ENCODE results near the gene PSMB3. TPM values are rescaled to one million over a fixed set of nuclear protein-coding genes. Genes with fewer than 3 reads are reported as not detected.

Gene PSMB3
- polyA plus RNA-seq, 1 donor (not counting 4 experiments of a cell fraction or from before 2014, with no cell fraction given), result 294 TPM

- TF ChIP-seq CTCF (optimal IDR thresholded peaks at IDR 0.05 in 1 of 3, IDR thresholded peaks at IDR 0.05 in 1 of 3, conservative IDR thresholded peaks at IDR 0.05 in 1 of 3; ENCODE audit: extremely low read depth in 1 of 3, insufficient read depth in 2 of 3, low read length in 3 of 3), result no peak
- TF ChIP-seq EZH2 (IDR thresholded peaks at IDR 0.05; ENCODE audit: low read length), result no peak
- H3K9me3 ChIP-seq (ENCODE audit: control insufficient read depth, low read depth, low read length), result no peaks in the 10 kb centered on the region
- peaks cover 23% of the 10 kb centered on the region for H3K4me1 ChIP-seq (ENCODE audit: control insufficient read depth, extremely low read depth, insufficient read depth, low read length)
- no peak overlapping the region for H3K27ac ChIP-seq (ENCODE audit: control insufficient read depth, insufficient read depth, low read length)
- no peak overlapping the region for H3K9ac ChIP-seq (ENCODE audit: control insufficient read depth, extremely low read depth, insufficient read depth, low read length)
- H4K20me1 ChIP-seq (ENCODE audit: control insufficient read depth, extremely low read depth, insufficient read depth, low read length), result peaks cover 6% of the 10 kb centered on the region
- H3K36me3 ChIP-seq (ENCODE audit: control insufficient read depth in 2 of 2, extremely low read depth in 1 of 2, insufficient read depth in 2 of 2, low read length in 2 of 2), result peaks cover 3 to 6% of the 10 kb centered on the region in 2 experiments
- peaks cover 7% of the 10 kb centered on the region for H3K9me1 ChIP-seq (ENCODE audit: control insufficient read depth, extremely low read depth, insufficient read depth, low read length)
- no peak overlapping the region for H2AFZ ChIP-seq (ENCODE audit: control insufficient read depth, low read length)
- no peak for DNase-seq (ENCODE audit: low read depth, low spot score)
- no peak overlapping the region for H3K4me3 ChIP-seq (ENCODE audit: control insufficient read depth in 2 of 3, extremely low read depth in 1 of 3, insufficient read depth in 2 of 3, low read depth in 1 of 3, low read length in 3 of 3)
- H3K4me2 ChIP-seq (ENCODE audit: control insufficient read depth, extremely low read depth, insufficient read depth, low read depth, low read length), result no peak overlapping the region
- H3K79me2 ChIP-seq (ENCODE audit: control insufficient read depth, insufficient read depth, low read length), result peaks cover 64% of the 10 kb centered on the region
- dilution Hi-C loops (cut with MboI; ENCODE audit: extremely low pct_ligation_motif_present, low sequenced_read_pairs), result no loop called here
- no peaks in the 10 kb centered on the region for H3K27me3 ChIP-seq (ENCODE audit: control insufficient read depth, extremely low read depth, insufficient read depth, low read length)
- FAIRE-seq, result no peak
Observed at GRCh38 chr17:38743556-38744171, 8.9 kb upstream of the PSMB3 start.

- Histone ChIP-seq H4K20me1 (ENCODE audit: control insufficient read depth, extremely low read depth, insufficient read depth, low read length) (peaks cover 6% of the 10 kb centered on the region), H3K79me2 (ENCODE audit: control insufficient read depth, insufficient read depth, low read length) (peaks cover 64% of the 10 kb centered on the region), H3K4me2 (ENCODE audit: control insufficient read depth, extremely low read depth, insufficient read depth, low read depth, low read length) (no peak overlapping the region), H3K9me3 (ENCODE audit: control insufficient read depth, low read depth, low read length) (no peaks in the 10 kb centered on the region), H3K27ac (ENCODE audit: control insufficient read depth, insufficient read depth, low read length) (no peak overlapping the region), H3K9me1 (ENCODE audit: control insufficient read depth, extremely low read depth, insufficient read depth, low read length) (peaks cover 7% of the 10 kb centered on the region), H2AFZ (ENCODE audit: control insufficient read depth, low read length) (no peak overlapping the region), H3K9ac (ENCODE audit: control insufficient read depth, extremely low read depth, insufficient read depth, low read length) (no peak overlapping the region), H3K36me3 (ENCODE audit: control insufficient read depth in 2 of 2, extremely low read depth in 1 of 2, insufficient read depth in 2 of 2, low read length in 2 of 2) (no peaks in the 10 kb centered on the region), H3K4me3 (ENCODE audit: control insufficient read depth in 2 of 3, extremely low read depth in 1 of 3, insufficient read depth in 2 of 3, low read depth in 1 of 3, low read length in 3 of 3) (no peak overlapping the region), H3K27me3 (ENCODE audit: control insufficient read depth, extremely low read depth, insufficient read depth, low read length) (no peaks in the 10 kb centered on the region), H3K4me1 (ENCODE audit: control insufficient read depth, extremely low read depth, insufficient read depth, low read length) (peaks cover 35% of the 10 kb centered on the region)
- dilution Hi-C loops (cut with MboI; ENCODE audit: extremely low pct_ligation_motif_present, low sequenced_read_pairs), result no loop called here
- DNase-seq (ENCODE audit: low read depth, low spot score) (no peak), FAIRE-seq (no peak)
- no peak for TF ChIP-seq CTCF (optimal IDR thresholded peaks at IDR 0.05 in 1 of 3, IDR thresholded peaks at IDR 0.05 in 1 of 3, conservative IDR thresholded peaks at IDR 0.05 in 1 of 3; ENCODE audit: extremely low read depth in 1 of 3, insufficient read depth in 2 of 3, low read length in 3 of 3)
- no peak for TF ChIP-seq EZH2 (IDR thresholded peaks at IDR 0.05; ENCODE audit: low read length)
Observed at GRCh38 chr17:38745545-38745944, 7.0 kb upstream of the PSMB3 start.

All from keratinocyte (primary cell).